Mucosa of gallbladder (tissue), 1 donor: ENCODE results near the gene CDH4. TPM values are rescaled to one million over a fixed set of nuclear protein-coding genes. Genes with fewer than 3 reads are reported as not detected.

Experiments used
- DNase-seq: peaks from one replicate; pipeline ENCODE4 v3.0.0-alpha.2; 2020; ENCODE audit warnings: low spot score
- total RNA-seq: library from RNA; stranded (reverse); gene quantifications from one replicate; pipeline ENCODE4 v1.2.1, GENCODE V29; 2021
- donor health status: DM: no; HTN: no; CAD: no.

Gene CDH4
- total RNA-seq, 1 donor from 2014 or later: 3.5 TPM

GRCh38 chr20:61988665-61989064, 736.6 kb downstream of the CDH4 start:
- no peak for DNase-seq

DNA sequence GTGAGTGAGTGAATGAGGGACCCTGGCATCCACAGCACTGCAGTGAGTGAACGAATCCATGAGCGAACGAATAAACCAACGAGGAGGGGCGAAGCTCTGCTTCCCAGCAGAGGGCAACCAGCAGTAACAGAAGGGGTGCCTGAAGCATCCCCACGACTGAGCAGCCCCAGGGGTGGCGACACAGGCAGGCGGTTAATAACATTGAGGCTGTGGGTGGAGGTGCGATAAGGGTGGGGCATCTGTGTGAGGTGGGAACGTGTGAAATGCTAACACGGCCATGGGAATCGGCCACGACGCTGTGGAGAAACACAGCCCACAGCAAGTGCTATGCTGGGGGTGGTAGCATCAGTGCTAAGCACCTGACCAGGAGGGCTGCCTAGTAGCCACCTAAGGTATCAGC, 737.7 kb downstream of the CDH4 start:
- DNase-seq: no peak
